Gastrocnemius medialis (tissue), 4 donors: ENCODE results near the gene TBC1D25.

Experiments used
- POLR2A ChIP-seq, 2 donors: fragments of 450-650 bp; IDR thresholded peaks; one replicate each; pipeline ENCODE4 v1.6.1; 2017; ENCODE audit warnings: antibody characterized with exemption in 2 of 2, mild to moderate bottlenecking in 2 of 2, moderate library complexity in 2 of 2
- TF ChIP-seq, protein P1 (sequence below), 5 experiments: fragments of 450-650 bp in 3 of 5; fragments of 200-600 bp in 2 of 5; sonication (generic) in 2 of 5; IDR thresholded peaks in 4 of 5; conservative IDR thresholded peaks in 1 of 5; 1 replicate in 4 of 5; 2 replicates in 1 of 5; pipeline ENCODE4 v1.5.1; 2016 to 2019; ENCODE audit warnings: antibody characterized with exemption in 5 of 5, mild to moderate bottlenecking in 3 of 5, moderate library complexity in 3 of 5

- TF ChIP-seq, protein P1, sequence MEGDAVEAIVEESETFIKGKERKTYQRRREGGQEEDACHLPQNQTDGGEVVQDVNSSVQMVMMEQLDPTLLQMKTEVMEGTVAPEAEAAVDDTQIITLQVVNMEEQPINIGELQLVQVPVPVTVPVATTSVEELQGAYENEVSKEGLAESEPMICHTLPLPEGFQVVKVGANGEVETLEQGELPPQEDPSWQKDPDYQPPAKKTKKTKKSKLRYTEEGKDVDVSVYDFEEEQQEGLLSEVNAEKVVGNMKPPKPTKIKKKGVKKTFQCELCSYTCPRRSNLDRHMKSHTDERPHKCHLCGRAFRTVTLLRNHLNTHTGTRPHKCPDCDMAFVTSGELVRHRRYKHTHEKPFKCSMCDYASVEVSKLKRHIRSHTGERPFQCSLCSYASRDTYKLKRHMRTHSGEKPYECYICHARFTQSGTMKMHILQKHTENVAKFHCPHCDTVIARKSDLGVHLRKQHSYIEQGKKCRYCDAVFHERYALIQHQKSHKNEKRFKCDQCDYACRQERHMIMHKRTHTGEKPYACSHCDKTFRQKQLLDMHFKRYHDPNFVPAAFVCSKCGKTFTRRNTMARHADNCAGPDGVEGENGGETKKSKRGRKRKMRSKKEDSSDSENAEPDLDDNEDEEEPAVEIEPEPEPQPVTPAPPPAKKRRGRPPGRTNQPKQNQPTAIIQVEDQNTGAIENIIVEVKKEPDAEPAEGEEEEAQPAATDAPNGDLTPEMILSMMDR (IDR thresholded peaks at IDR 0.05 in 4 of 5, conservative IDR thresholded peaks at IDR 0.05 in 1 of 5): no peak
- no peak for TF ChIP-seq POLR2A (IDR thresholded peaks at IDR 0.05)
Measured at GRCh38 chrX:48540028-48540375, 488 bp downstream of the TBC1D25 start.
